GM12891 (cell line): ENCODE data around the gene RANBP10.
A peak's percentile ranks its signal among the peaks of the same experiment; 100 is the strongest.

ENCODE experiments used
- DNase-seq: peaks from one replicate; pipeline ENCODE4 v3.0.0; 2011; ENCODE audit warnings: low spot score; ENCODE audit not compliant: insufficient read length
- FAIRE-seq: peaks from 2 replicates; lab custom pipeline; 2011; peaks lifted over from hg19 to GRCh38; lab: Jason Lieb, UNC
- PAX5 ChIP-seq: IDR thresholded peaks from 2 replicates; pipeline ENCODE4 v1.6.1; 2011; ENCODE audit warnings: low read length, moderate library complexity, mild to moderate bottlenecking; ENCODE audit not compliant: insufficient read depth, severe bottlenecking
- POLR2A ChIP-seq: IDR thresholded peaks from 2 replicates; pipeline ENCODE4 v1.6.1; 2011; ENCODE audit warnings: low read depth, low read length, control low read depth
- POLR2AphosphoS5 ChIP-seq: IDR thresholded peaks from 2 replicates; pipeline ENCODE4 v1.6.1; 2011; ENCODE audit warnings: low read depth, low read length, control low read depth
- POU2F2 ChIP-seq: IDR thresholded peaks from 2 replicates; pipeline ENCODE4 v1.6.1; 2011; ENCODE audit warnings: low read depth, mild to moderate bottlenecking, control low read depth, low read length, moderate library complexity
- SPI1 ChIP-seq: IDR thresholded peaks from 2 replicates; pipeline ENCODE4 v1.6.1; 2011; ENCODE audit warnings: low read depth, low read length, control low read depth
- TAF1 ChIP-seq: IDR thresholded peaks from 2 replicates; pipeline ENCODE4 v1.6.1; 2011; ENCODE audit warnings: low read depth, low read length, control low read depth

RANBP10 gene

GRCh38 chr16:67767953-67768352 is 38.4 kb downstream of the RANBP10 start:
- DNase-seq (no peak), FAIRE-seq (no peak)

DNA sequence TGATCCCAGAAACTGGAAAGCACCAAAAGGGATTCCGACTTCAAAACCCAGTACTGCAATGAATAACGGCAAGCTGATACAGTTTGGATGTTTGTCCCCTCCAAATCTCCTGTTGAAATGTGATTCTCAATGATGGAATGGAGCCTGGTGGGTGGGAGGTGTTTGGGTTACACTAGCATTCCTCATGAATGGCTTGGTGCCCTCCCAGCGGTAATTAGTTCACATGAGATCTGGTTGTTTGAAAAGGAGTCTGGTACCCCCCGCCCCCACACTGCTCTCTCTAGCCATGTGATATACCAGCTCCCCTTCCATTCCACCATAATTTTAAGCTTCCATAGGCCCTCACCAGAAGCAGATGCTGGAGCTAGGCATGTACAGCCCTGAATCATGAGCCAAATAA is 40.1 kb downstream of the RANBP10 start:
- no peak for FAIRE-seq
- TF ChIP-seq TAF1 = no peak
- TF ChIP-seq POU2F2 = no peak
- TF ChIP-seq POLR2A = no peak
- TF ChIP-seq POLR2AphosphoS5 = no peak
- no peak for TF ChIP-seq PAX5
- TF ChIP-seq SPI1 = no peak
- no peak for DNase-seq

More at GRCh38 chr16:67767953-67768352, 38.4 kb downstream of the RANBP10 start:
- TF ChIP-seq POU2F2 (no peak), POLR2AphosphoS5 (no peak), TAF1 (no peak), POLR2A (no peak), SPI1 (no peak), PAX5 (no peak)

GRCh38 chr16:67764158-67764667 is 42.1 kb downstream of the RANBP10 start:
- TF ChIP-seq POU2F2 (no peak), SPI1 (no peak), POLR2A (no peak), TAF1 (no peak), PAX5 (no peak), POLR2AphosphoS5 (no peak)
- FAIRE-seq = no peak
- DNase-seq = no peak

DNA sequence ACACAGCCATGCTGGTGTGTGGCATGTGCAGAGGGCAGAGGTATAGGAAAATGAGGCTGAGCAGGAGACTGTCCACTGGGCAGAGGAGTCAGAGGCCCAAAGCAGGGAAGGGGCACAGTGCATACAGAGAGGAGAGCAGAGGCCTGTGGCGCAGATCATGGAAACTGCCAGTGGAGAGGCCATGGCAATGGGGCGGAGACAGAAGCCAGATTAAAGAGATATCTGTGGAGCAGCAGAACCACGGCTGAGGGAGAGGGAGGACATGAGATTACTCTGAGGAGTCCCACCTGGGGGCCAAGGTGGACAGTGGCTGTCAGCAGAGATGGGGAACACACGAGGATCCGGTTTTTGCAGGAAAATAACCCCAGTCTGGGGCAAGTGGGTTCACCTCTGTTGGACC is 43.3 kb downstream of the RANBP10 start:
- no peak for DNase-seq
- TF ChIP-seq PAX5 (no peak), POLR2A (no peak), POU2F2 (no peak), POLR2AphosphoS5 (no peak)
- FAIRE-seq = no peak

DNA sequence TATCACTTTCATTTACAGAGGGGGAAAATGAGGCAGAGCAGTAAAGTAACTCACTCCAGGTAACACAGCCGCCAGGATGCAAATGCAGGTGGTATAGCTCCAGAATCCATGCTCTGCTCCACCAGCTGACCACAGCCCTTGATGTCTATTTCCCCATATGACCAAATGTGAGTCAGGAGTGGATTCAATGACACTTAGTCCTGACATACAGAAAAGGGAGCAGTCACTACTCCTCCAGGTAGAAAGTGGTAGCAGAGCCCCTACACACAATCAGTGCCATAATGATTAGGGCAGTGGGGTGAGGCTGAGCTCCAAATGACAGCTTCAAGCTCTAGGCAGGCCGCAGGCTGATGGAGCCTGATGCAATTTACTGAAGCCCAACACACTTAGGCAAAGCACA is 44.0 kb downstream of the RANBP10 start:
- TF ChIP-seq SPI1 (no peak), PAX5 (no peak), POU2F2 (no peak)
- FAIRE-seq (no peak), DNase-seq (no peak)

- FAIRE-seq = no peak
- no peak for DNase-seq
- TF ChIP-seq SPI1 = no peak
- no peak for TF ChIP-seq POLR2A
- no peak for TF ChIP-seq POU2F2
- no peak for TF ChIP-seq PAX5
- TF ChIP-seq TAF1 = no peak
Observed at GRCh38 chr16:67761924-67762323, 44.4 kb downstream of the RANBP10 start.

DNA sequence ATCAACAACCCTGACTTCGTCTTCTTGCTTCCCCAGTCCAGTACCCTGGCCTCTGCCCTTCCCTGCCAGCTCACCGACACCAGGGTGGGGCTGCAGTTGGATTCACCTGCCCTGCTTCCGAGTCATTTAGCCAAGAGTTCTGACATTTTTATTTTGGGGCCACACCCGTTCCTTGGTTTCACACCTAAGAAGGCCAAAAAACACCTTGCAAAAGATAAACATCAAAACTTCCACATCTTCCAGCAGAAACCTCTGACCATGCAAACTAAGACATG is 45.5 kb downstream of the RANBP10 start:
- no peak for TF ChIP-seq TAF1
- TF ChIP-seq SPI1 = no peak
- no peak for TF ChIP-seq POLR2AphosphoS5
- no peak for TF ChIP-seq PAX5
- TF ChIP-seq POU2F2 = no peak
- no peak for TF ChIP-seq POLR2A
- DNase-seq (no peak), FAIRE-seq (no peak)

DNA sequence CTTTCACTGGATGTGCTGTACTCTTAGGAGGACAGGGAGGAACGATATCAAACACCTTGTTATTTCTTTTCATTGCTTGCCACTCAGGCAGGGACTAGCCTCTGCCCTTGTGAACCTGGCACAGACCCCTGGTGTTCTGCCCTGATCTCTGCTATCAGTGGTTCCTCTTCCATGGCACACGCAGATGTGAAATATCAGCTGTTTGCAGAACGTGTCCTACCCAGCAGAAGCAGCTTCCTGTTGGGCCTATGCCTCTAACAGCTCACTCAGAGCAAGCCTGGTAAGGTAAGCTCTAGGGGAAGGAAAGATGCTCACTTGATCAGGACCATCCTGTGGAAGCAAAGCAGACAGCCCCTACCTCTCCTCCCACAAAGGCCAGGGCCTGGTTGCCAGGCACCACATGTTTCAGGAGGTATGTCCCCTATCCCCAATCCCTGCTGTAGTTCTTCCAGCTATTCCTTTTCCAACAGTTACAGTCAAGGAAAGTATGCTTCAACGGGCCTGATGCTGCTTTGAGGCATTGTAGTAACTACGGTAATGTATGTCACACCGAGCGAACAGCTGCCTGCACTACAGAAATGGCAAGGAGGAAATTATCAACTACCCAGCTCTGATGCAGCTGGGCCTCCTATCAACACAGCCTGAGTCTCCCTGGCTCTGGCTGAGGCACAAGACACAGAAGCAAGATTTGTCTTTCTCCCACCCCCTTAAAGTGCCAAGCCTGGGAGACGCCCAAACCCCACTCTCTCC is 46.0 kb downstream of the RANBP10 start:
- DNase-seq (no peak), FAIRE-seq (peak; percentile 54)
- no peak for TF ChIP-seq SPI1
- TF ChIP-seq POLR2A = no peak
- no peak for TF ChIP-seq POU2F2
- no peak for TF ChIP-seq POLR2AphosphoS5
- no peak for TF ChIP-seq PAX5
- no peak for TF ChIP-seq TAF1

- TF ChIP-seq SPI1 (no peak), POU2F2 (no peak), POLR2AphosphoS5 (no peak), PAX5 (no peak), TAF1 (no peak), POLR2A (no peak)
- DNase-seq (no peak), FAIRE-seq (no peak)
Observed at GRCh38 chr16:67758966-67759365, 47.4 kb downstream of the RANBP10 start.

- no peak for FAIRE-seq
- TF ChIP-seq PAX5 (no peak), POLR2AphosphoS5 (no peak), SPI1 (no peak), POLR2A (no peak), POU2F2 (no peak)
Observed at GRCh38 chr16:67758006-67758405, 48.4 kb downstream of the RANBP10 start.

More at GRCh38 chr16:67758006-67758405, 48.4 kb downstream of the RANBP10 start:
- no peak for DNase-seq
